Transverse colon (tissue), 4 donors: ENCODE results near the gene NRXN2. TPM values are rescaled to one million over a fixed set of nuclear protein-coding genes. Genes with fewer than 3 reads are reported as not detected.

ENCODE experiments used
- DNase-seq: peaks from one replicate; pipeline ENCODE4 v3.0.0-alpha.2; 2019
- H3K27ac ChIP-seq, 4 donors: fragments of 200-600 bp; sonication (generic); 2 replicates each; pipeline ENCODE4 v1.5.1; 2016 to 2018; ENCODE audit warnings: inconsistent platforms in 4 of 4
- H3K27me3 ChIP-seq: fragments of 200-600 bp; sonication (generic); 2 replicates; pipeline ENCODE4 v1.5.1; 2017; ENCODE audit warnings: inconsistent platforms
- H3K36me3 ChIP-seq, 4 donors: fragments of 200-600 bp; sonication (generic); 2 replicates each; pipeline ENCODE4 v1.5.1; 2017 to 2019; ENCODE audit warnings: inconsistent platforms in 4 of 4
- H3K4me1 ChIP-seq, 4 donors: fragments of 200-600 bp; sonication (generic); 2 replicates each; pipeline ENCODE4 v1.5.1; 2017 to 2020; ENCODE audit warnings: inconsistent platforms in 4 of 4
- H3K4me3 ChIP-seq, 4 donors: fragments of 200-600 bp; sonication (generic); 1 replicate in 1 of 4; 2 replicates in 3 of 4; pipeline versions ENCODE4 v1.5.1 to v1.6.1; 2017 to 2019; ENCODE audit warnings: inconsistent platforms in 4 of 4
- H3K9me3 ChIP-seq, 2 donors: fragments of 200-600 bp; sonication (generic); 2 replicates each; pipeline ENCODE4 v1.5.1; 2017 to 2019; ENCODE audit warnings: inconsistent platforms in 2 of 2
- CTCF ChIP-seq, 5 experiments: fragments of 200-600 bp in 3 of 5; fragments of 450-650 bp in 2 of 5; sonication (generic) in 3 of 5; IDR thresholded peaks; 1 replicate in 2 of 5; 2 replicates in 3 of 5; pipeline ENCODE4 v1.5.1; 2016 to 2017; ENCODE audit warnings: antibody characterized with exemption in 5 of 5, inconsistent platforms in 3 of 5, mild to moderate bottlenecking in 2 of 5, moderate library complexity in 1 of 5
- EP300 ChIP-seq: sonication (generic); formaldehyde crosslinking; IDR thresholded peaks from one replicate; pipeline ENCODE4 v1.6.1; 2017; ENCODE audit warnings: antibody characterized with exemption, low read depth
- POLR2A ChIP-seq: fragments of 450-650 bp; IDR thresholded peaks from one replicate; pipeline ENCODE4 v1.6.1; 2016; ENCODE audit warnings: antibody characterized with exemption, mild to moderate bottlenecking, moderate library complexity
- POLR2AphosphoS5 ChIP-seq, 3 donors: sonication (generic); formaldehyde crosslinking; IDR thresholded peaks; one replicate each; pipeline ENCODE4 v1.6.1; 2016; ENCODE audit warnings: antibody characterized with exemption in 3 of 3
- WGBS, 2 donors: methylation state at CpG; one replicate each; pipeline ENCODE4 v1.1.5; 2018; ENCODE audit warnings: low coverage in 1 of 2; 5-methylcytosine and 5-hydroxymethylcytosine counted together
- in situ Hi-C, 4 donors: fragments of 200-750 bp; cut with MboI; loops; one replicate each; pipeline versions ENCODE4 v1.15.0 to v1.15.1; 2017; ENCODE audit warnings: low sequenced_read_pairs in 3 of 4, low pct_ligation_motif_present in 1 of 4, low pct_unique_long_range_greater_than_20kb in 1 of 4
- intact Hi-C: fragments of 100-400 bp; cut with DNase I; formaldehyde crosslinking; loops from one replicate; pipeline ENCODE4 v1.15.1; 2023; ENCODE audit warnings: low total_unique reads
- total RNA-seq, 4 donors: library from RNA; depleted of rRNA; stranded (reverse); fragments of >200 nt; gene quantifications; one replicate each; pipeline ENCODE4 v1.1.0, GENCODE V29; 2016

NRXN2 gene
- total RNA-seq, 4 donors from 2014 or later = 2.9 to 7.4 (median 6.8) TPM

GRCh38 chr11:64601605-64602465 lies 121.2 kb downstream of the NRXN2 start:
- no peak for DNase-seq
- H3K27ac ChIP-seq = no peak overlapping the region
- in situ Hi-C loops (no loop called here), intact Hi-C loops (no loop called here)
- no peaks in the 10 kb centered on the region for H3K27me3 ChIP-seq
- no peak overlapping the region for H3K4me3 ChIP-seq
- TF ChIP-seq POLR2A (no peak), EP300 (no peak), CTCF (IDR thresholded peaks at IDR 0.05) (no peak), POLR2AphosphoS5 (IDR thresholded peaks at IDR 0.05) (no peak)
- no peaks in the 10 kb centered on the region for H3K9me3 ChIP-seq
- no peaks in the 10 kb centered on the region for H3K36me3 ChIP-seq
- no peaks in the 10 kb centered on the region for H3K4me1 ChIP-seq
- 78% methylated on average over 12 of the region's 12 CpGs; no CpG with 5 or more reads in 1 of the 2 donors for WGBS, 2 donors

- Histone ChIP-seq H3K36me3 (no peaks in the 10 kb centered on the region), H3K4me1 (no peaks in the 10 kb centered on the region), H3K27me3 (no peaks in the 10 kb centered on the region), H3K4me3 (no peak overlapping the region), H3K27ac (no peak overlapping the region), H3K9me3 (no peaks in the 10 kb centered on the region)
- DNase-seq = no peak
- no peak for TF ChIP-seq POLR2AphosphoS5 (IDR thresholded peaks at IDR 0.05)
- TF ChIP-seq EP300 = no peak
- TF ChIP-seq CTCF (IDR thresholded peaks at IDR 0.05) = no peak
- no peak for TF ChIP-seq POLR2A
- intact Hi-C loops (no loop called here), in situ Hi-C loops (no loop called here)
- 88% methylated on average over 14 of the region's 19 CpGs; no CpG with 5 or more reads in 1 of the 2 donors for WGBS, 2 donors
Measured at GRCh38 chr11:64600281-64600992, 122.6 kb downstream of the NRXN2 start.

GRCh38 chr11:64599698-64600211 lies 123.2 kb downstream of the NRXN2 start:
- Histone ChIP-seq H3K9me3 (no peaks in the 10 kb centered on the region), H3K27me3 (no peaks in the 10 kb centered on the region), H3K4me1 (no peaks in the 10 kb centered on the region), H3K4me3 (no peak overlapping the region), H3K36me3 (no peaks in the 10 kb centered on the region), H3K27ac (no peak overlapping the region)
- no peak for DNase-seq
- in situ Hi-C loops (no loop called here), intact Hi-C loops (no loop called here)
- TF ChIP-seq POLR2AphosphoS5 (IDR thresholded peaks at IDR 0.05) (no peak), CTCF (IDR thresholded peaks at IDR 0.05) (no peak), POLR2A (no peak), EP300 (no peak)
- 84% methylated on average over 16 of the region's 17 CpGs; no CpG with 5 or more reads in 1 of the 2 donors for WGBS, 2 donors
